Kidney tubule cell (primary cell): ENCODE data around the gene IZUMO4.

Source experiments
- DNase-seq: peaks from one replicate; pipeline ENCODE4 v3.0.0-alpha.2; 2018; ENCODE audit warnings: low spot score

IZUMO4 gene

DNA sequence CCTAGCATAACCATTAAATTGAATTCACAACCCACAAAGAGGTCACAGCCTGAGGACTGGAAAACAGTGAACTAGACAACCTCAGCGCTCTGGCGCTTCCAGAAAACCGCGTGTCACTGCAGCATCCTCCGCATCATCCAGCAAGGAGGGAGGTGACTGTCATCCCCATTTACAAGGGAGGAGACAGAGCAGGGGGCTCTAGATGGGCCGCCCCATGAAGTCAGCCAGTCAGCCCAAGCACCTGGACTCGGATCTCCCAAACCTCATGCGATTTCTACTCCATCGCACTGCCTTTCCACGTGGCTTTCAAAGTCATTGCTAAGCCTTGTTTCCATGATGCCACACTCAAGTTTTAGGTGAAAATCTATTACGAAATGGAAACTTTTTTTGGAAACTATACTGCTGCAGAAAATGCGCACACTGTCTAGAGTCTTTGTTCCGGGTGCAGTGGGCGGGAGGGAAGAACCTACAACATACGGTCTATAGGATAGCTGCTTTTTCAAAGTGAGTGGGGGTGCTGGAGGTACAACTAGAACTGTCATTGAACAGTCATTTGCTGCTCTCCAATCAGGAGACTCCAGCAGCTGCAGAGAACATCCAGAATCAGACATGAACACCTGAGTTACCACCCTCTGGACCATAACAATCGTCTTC lies 51.9 kb downstream of the IZUMO4 start:
- no peak for DNase-seq
